DOHH2 (cell line): Measurements from ENCODE around the gene ENOPH1.

ENCODE experiments used
- H3F3A ChIP-seq: fragments of 200-600 bp; sonication (generic), shearing (Covaris generic); 2 replicates; pipeline ENCODE4 v1.6.0; 2016; ENCODE audit warnings: antibody characterized with exemption, mild to moderate bottlenecking; ENCODE audit not compliant: control insufficient read depth, insufficient read depth
- H3K27ac ChIP-seq: fragments of 200-600 bp; sonication (generic); 2 replicates; pipeline ENCODE4 v1.5.1; 2014; ENCODE audit warnings: low read depth, mild to moderate bottlenecking, low read length, moderate library complexity
- H3K27me3 ChIP-seq: fragments of 200-600 bp; sonication (generic); 2 replicates; pipeline ENCODE4 v1.6.1; 2014; ENCODE audit warnings: mild to moderate bottlenecking, low read length, mixed read lengths; ENCODE audit not compliant: control insufficient read depth
- H3K36me3 ChIP-seq: fragments of 200-600 bp; sonication (generic); 2 replicates; pipeline ENCODE4 v1.6.1; 2014; ENCODE audit warnings: mild to moderate bottlenecking, low read length, moderate library complexity, mixed read lengths; ENCODE audit not compliant: control insufficient read depth
- H3K4me1 ChIP-seq: fragments of 200-600 bp; sonication (generic); 2 replicates; pipeline ENCODE4 v1.6.1; 2014; ENCODE audit warnings: mild to moderate bottlenecking, low read length, mixed read lengths; ENCODE audit not compliant: control insufficient read depth
- H3K4me2 ChIP-seq: fragments of 200-600 bp; sonication (generic); 2 replicates; pipeline ENCODE4 v1.6.0; 2014; ENCODE audit warnings: mild to moderate bottlenecking, low read length, moderate library complexity
- H3K4me3 ChIP-seq: fragments of 200-600 bp; sonication (generic); 2 replicates; pipeline ENCODE4 v1.5.1; 2014; ENCODE audit warnings: mild to moderate bottlenecking, low read length, mixed read lengths
- H3K79me2 ChIP-seq: fragments of 200-600 bp; sonication (generic); 2 replicates; pipeline ENCODE4 v1.6.1; 2014; ENCODE audit warnings: mild to moderate bottlenecking, low read length, mixed read lengths; ENCODE audit not compliant: control insufficient read depth
- H3K9me2 ChIP-seq: fragments of 200-600 bp; sonication (generic); replicated peaks from 2 replicates; pipeline ENCODE4 v1.6.1; 2014; ENCODE audit warnings: mild to moderate bottlenecking, low read length, mixed read lengths; ENCODE audit not compliant: control insufficient read depth
- H3K9me3 ChIP-seq: fragments of 200-600 bp; sonication (generic); 2 replicates; pipeline ENCODE4 v1.6.1; 2014; ENCODE audit warnings: antibody characterized with exemption, low read length, mixed read lengths; ENCODE audit not compliant: control insufficient read depth, insufficient read depth
- H4K20me1 ChIP-seq: fragments of 200-600 bp; sonication (generic); 2 replicates; pipeline ENCODE4 v1.6.0; 2014; ENCODE audit warnings: low read depth, mild to moderate bottlenecking, antibody characterized with exemption, low read length, moderate library complexity; ENCODE audit not compliant: control insufficient read depth, insufficient read depth
- EZH2phosphoT487 ChIP-seq: fragments of 200-600 bp; sonication (generic); IDR thresholded peaks from 2 replicates; pipeline ENCODE4 v1.6.1; 2017; ENCODE audit warnings: borderline replicate concordance, mild to moderate bottlenecking, antibody characterized with exemption, low read length, moderate library complexity, mixed read lengths
- TF ChIP-seq, protein P1 (sequence below): fragments of 200-600 bp; sonication (generic); IDR thresholded peaks from one replicate; pipeline ENCODE4 v1.5.1; 2014; ENCODE audit warnings: antibody characterized with exemption, mild to moderate bottlenecking, low read depth, low read length; ENCODE audit not compliant: poor library complexity, severe bottlenecking

Gene ENOPH1

GRCh38 chr4:82480771-82481505, 50.5 kb downstream of the ENOPH1 start:
- TF ChIP-seq, protein P1, sequence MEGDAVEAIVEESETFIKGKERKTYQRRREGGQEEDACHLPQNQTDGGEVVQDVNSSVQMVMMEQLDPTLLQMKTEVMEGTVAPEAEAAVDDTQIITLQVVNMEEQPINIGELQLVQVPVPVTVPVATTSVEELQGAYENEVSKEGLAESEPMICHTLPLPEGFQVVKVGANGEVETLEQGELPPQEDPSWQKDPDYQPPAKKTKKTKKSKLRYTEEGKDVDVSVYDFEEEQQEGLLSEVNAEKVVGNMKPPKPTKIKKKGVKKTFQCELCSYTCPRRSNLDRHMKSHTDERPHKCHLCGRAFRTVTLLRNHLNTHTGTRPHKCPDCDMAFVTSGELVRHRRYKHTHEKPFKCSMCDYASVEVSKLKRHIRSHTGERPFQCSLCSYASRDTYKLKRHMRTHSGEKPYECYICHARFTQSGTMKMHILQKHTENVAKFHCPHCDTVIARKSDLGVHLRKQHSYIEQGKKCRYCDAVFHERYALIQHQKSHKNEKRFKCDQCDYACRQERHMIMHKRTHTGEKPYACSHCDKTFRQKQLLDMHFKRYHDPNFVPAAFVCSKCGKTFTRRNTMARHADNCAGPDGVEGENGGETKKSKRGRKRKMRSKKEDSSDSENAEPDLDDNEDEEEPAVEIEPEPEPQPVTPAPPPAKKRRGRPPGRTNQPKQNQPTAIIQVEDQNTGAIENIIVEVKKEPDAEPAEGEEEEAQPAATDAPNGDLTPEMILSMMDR = no peak
- TF ChIP-seq EZH2phosphoT487 = no peak
- Histone ChIP-seq H3K9me3 (no peaks in the 10 kb centered on the region), H3K36me3 (no peaks in the 10 kb centered on the region; the same call in 1 of the 2 replicates), H3K79me2 (no peaks in the 10 kb centered on the region), H3K27ac (no peak overlapping the region), H3K27me3 (no peaks in the 10 kb centered on the region), H3K4me2 (no peak overlapping the region), H3K4me3 (no peak overlapping the region), H3K9me2 (no peaks in the 10 kb centered on the region), H3F3A (no peaks in the 10 kb centered on the region), H4K20me1 (no peaks in the 10 kb centered on the region), H3K4me1 (no peaks in the 10 kb centered on the region)

- TF ChIP-seq, protein P1 = no peak
- no peak for TF ChIP-seq EZH2phosphoT487
- Histone ChIP-seq H3F3A (no peaks in the 10 kb centered on the region), H3K9me2 (no peaks in the 10 kb centered on the region), H4K20me1 (no peaks in the 10 kb centered on the region), H3K79me2 (no peaks in the 10 kb centered on the region), H3K9me3 (no peaks in the 10 kb centered on the region), H3K4me3 (no peak overlapping the region), H3K36me3 (no peaks in the 10 kb centered on the region; the same call in 1 of the 2 replicates), H3K27me3 (no peaks in the 10 kb centered on the region), H3K4me1 (no peaks in the 10 kb centered on the region), H3K27ac (no peak overlapping the region), H3K4me2 (no peak overlapping the region)
Measured at GRCh38 chr4:82481506-82481840, 51.1 kb downstream of the ENOPH1 start.

- Histone ChIP-seq H4K20me1 (no peaks in the 10 kb centered on the region), H3K36me3 (no peaks in the 10 kb centered on the region; the same call in 1 of the 2 replicates), H3K4me1 (no peaks in the 10 kb centered on the region), H3F3A (no peaks in the 10 kb centered on the region), H3K4me2 (no peak overlapping the region), H3K79me2 (no peaks in the 10 kb centered on the region), H3K27me3 (no peaks in the 10 kb centered on the region), H3K27ac (no peak overlapping the region), H3K9me2 (no peaks in the 10 kb centered on the region), H3K9me3 (no peaks in the 10 kb centered on the region), H3K4me3 (no peak overlapping the region)
- TF ChIP-seq, protein P1 = no peak
- no peak for TF ChIP-seq EZH2phosphoT487
Measured at GRCh38 chr4:82482387-82482786, 52.0 kb downstream of the ENOPH1 start.
